Cardiac fibroblast (primary cell): ENCODE measurements around the gene NLGN1.

Experiments used
- DNase-seq, 2 donors: peaks; one replicate each; pipeline versions ENCODE4 v3.0.0 to v3.0.0-alpha.2; 2010; ENCODE audit warnings: low read depth in 2 of 2
- H3K4me3 ChIP-seq, 2 donors: replicated peaks in 1 of 2; 1 replicate in 1 of 2; 2 replicates in 1 of 2; pipeline ENCODE4 v1.5.1; 2011; ENCODE audit warnings: low read depth in 2 of 2, low read length in 2 of 2, mild to moderate bottlenecking in 2 of 2, moderate library complexity in 1 of 2
- CTCF ChIP-seq: IDR thresholded peaks from one replicate; pipeline ENCODE4 v1.5.1; 2011; ENCODE audit warnings: low read depth, mild to moderate bottlenecking, low read length, inconsistent platforms

NLGN1 gene

DNA sequence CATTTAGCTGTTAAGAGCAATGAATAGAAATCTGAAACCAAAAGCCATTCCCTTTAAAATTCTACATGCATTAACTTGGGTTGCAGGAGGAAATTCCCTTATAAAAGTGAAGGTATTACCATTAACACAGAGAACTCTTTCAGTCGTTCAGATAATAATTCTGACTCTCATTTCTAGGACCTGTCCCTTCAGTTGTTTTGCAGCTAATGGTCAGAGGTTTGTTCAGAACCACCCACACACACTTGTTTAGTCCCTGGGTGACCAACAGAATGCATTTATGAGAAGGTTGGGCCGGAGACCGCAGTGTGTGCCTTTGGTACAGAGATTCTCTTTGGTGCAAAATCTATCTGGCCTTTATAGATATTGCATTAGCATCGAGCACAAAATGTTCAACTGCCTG lies 492.5 kb downstream of the NLGN1 start:
- no peak for TF ChIP-seq CTCF
- H3K4me3 ChIP-seq, result no peak overlapping the region
- no peak for DNase-seq

DNA sequence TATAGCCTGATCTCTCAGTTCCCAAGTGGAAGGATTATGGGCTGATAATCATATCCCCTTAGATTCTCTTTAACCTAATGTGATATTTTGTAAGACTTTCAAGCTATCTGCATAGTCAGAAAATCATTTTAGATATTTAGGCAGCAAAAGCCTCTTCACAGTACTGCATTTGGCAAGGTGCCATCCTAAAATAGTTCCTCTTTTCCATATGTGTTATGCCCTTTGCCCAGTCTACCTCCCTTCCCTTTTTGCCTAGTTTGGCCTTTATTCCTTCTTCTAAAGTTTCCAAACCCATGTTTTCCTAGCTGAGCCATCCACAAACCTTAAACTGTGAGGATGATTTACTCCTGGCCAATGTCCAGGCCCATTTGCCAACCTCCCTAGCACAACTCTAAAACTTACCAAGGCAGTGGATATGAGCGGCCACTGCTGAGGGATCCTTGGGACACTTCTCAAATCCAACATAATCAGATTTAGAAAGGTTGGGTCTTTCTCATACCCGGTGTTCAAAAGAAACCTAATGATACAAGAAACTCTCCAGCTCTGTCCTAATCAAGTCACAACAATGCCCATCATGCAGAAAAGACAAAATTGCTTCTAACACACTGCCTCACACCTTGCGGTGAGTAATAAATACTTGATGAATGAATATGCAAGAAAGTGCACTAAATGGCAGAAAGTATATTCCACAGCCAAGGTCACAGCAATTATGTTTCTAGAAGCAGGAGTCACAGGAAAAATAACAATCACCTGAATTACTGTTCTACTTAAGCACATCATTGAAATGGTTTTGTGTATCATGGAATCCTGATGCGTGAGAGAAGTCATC lies 493.9 kb downstream of the NLGN1 start:
- no peak overlapping the region for H3K4me3 ChIP-seq
- DNase-seq, result peak in 1 of 2 donors; percentile 1
- no peak for TF ChIP-seq CTCF

DNA sequence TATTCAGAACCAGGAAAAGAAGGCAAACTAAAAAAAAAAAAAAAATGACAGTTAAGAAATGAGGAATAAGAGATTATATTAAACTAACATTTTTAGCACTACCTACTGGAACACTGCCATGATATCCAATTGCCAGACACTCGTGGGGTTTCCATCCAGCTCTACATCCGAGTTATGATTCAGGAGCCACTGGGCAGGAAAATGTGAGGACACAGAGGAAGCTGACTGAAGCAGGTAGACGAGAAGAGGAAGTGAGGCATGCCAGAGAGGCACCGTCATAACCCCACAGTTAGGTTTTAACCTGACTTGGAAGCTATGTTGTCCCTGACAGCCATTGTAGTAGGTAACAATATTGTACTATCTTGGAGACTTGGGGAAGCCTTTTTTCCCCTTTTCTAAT lies 495.0 kb downstream of the NLGN1 start:
- DNase-seq, result peak in 1 of 2 donors; percentile 29
- no peak overlapping the region for H3K4me3 ChIP-seq
- TF ChIP-seq CTCF, result no peak

DNA sequence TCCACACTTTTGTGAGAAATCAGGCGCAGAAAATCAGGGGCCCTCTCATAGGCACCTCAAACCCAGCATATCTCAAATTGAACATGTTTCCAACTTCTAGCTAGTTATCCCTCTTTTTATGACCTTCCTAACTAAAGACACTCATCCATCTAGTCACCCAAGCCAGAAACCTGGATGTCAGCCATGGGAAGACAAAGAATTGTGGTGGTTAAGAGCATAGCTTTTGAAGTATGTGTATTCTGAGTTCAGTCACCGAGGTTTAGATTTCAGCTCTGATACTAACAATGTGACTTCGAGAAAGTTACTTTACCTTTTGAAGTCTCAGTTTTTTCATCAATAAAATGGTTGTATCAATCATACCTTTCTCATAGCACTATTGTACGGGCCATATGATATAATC lies 495.5 kb downstream of the NLGN1 start:
- H3K4me3 ChIP-seq, result no peak overlapping the region
- TF ChIP-seq CTCF, result no peak
- DNase-seq, result peak in 1 of 2 donors; percentile 50

- no peak overlapping the region for H3K4me3 ChIP-seq
- no peak for DNase-seq
- TF ChIP-seq CTCF, result no peak
Observed at GRCh38 chr3:173893835-173894234, 496.3 kb downstream of the NLGN1 start.

DNA sequence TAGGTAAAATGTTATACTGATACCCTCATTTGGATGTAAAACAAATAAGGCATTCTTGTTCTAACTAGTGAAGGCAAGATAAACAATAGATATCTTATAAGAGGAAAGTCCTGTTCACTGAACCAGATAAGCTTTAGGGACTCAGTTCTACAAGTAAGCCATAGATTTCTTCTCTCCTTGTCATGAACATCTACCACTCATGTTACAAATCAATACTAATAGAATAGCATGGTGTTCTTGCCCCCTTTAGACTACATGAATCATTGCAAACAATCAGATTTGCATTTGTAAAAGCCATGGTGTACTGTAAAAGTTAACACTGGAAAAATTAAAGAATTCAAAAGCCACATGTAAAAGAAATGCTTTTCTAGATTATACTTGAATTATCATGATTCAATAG lies 500.1 kb downstream of the NLGN1 start:
- no peak for TF ChIP-seq CTCF
- no peak for DNase-seq
- no peak overlapping the region for H3K4me3 ChIP-seq

DNA sequence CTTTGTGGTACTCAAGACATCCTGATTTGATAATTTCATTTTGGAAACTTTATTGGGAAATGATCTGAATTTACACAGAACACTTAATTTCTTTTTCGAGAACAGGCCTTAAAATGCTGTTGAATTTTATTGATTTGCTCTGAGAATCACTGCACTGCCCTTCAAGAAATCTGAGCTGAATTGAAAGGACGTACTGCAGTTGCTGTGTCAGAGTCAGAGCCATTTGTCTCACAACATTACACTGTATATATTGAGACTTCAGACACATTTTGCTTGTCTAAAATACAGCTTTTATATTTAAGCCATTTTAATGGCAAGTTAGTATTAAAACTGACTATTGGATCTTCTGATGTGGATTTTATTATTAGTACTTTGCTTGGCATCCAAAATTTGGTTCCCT lies 504.1 kb downstream of the NLGN1 start:
- no peak for TF ChIP-seq CTCF
- DNase-seq, result no peak
- no peak overlapping the region for H3K4me3 ChIP-seq
